HK-2 (cell line): ENCODE data around the gene NOX3.

Source experiments
- DNase-seq: peaks from one replicate; pipeline ENCODE4 v3.0.0-alpha.2; 2018; ENCODE audit not compliant: unreplicated experiment

Gene NOX3

DNA sequence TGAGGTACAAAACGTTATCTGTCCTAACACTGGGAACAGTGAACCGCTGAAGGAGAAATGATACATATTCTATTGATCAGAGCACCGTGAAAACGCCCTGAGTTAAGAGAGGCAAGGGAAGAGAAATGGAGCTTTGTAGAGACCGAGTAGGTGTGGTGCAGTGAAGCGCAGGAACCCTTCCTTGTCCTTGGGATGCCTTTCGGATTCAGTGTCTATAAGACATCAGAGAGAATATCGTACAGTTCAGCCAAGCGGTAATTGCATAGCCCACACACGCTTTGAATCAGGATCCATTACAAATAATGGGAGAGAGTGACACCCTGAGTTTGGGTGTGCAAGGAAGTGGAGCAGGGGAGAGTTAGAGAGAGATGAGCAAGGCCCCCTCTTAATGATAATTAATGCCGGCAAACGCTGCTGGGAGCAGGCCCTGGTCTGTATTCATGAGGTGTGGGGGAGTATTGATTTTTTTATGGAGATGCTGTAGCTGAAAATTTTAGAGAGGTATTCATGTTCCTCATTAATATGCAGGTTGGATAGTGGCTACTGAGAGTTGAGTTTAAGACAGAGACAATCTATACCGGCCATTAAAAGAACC lies 20.7 kb downstream of the NOX3 start:
- no peak for DNase-seq

DNA sequence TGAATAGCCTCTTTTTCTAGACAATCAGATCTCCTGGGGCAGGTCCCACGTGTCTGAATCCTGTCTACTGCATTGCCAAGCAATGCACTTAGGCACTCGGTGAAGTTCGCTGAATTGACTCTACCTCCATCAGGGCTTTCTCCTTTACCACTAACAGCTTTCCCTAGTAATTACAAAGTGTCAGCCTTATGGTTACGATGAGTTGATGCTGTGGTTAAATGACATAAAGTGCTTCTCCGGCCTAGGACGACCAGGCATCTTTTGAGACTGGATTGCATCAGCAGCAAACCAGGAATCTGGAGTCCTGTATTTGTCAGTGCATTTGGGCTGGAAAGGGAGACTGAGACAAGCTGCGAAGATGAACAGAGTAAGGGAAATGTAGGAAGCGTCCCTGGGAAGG lies 21.5 kb downstream of the NOX3 start:
- no peak for DNase-seq

DNA sequence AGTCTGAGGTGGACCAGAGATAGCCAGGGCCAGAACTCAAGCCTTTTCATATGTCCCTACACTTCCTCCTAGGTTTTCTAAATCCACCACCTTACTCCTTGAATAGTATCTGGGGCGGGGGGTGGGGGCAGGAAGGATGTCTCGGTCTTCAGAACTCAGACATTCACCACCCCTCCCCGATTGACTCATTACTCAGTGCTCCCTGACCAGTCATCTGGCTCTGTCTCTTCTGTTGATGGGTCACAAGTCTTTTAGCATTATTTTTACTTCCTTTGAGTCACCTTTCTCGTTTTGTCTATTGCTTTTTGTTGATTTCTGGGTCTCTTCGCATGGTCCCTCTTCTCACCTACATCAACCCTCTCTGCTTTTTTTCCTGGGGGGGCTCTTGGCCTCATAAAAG lies 23.3 kb downstream of the NOX3 start:
- peak; percentile 5 for DNase-seq

DNA sequence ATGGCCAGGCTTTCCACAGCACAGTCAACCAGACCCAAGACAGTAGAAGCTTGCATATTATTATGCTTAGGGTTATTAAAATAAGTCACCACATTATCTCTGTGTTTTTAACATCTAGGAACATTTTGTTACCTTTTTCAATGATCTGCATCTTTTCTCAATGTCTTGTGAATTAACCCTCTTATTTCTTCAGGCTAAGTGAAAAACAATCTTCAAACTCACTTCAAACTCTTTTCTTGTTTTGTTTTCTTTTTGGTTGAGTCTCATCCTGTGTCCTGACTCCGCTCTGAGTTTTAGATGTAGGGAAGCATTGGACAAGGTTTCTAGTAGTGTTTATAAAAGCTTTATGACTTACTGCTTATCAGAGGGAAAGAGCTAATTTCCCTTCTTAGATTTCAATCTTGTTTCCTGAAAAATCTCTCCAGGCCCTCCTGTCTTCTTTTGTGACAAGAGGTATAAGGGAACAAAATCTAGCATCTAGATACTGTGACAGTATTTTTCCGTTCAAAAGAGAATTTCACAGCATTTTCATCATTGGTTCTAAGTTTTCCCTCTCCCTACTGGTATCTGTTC lies 26.2 kb downstream of the NOX3 start:
- DNase-seq, result no peak

DNA sequence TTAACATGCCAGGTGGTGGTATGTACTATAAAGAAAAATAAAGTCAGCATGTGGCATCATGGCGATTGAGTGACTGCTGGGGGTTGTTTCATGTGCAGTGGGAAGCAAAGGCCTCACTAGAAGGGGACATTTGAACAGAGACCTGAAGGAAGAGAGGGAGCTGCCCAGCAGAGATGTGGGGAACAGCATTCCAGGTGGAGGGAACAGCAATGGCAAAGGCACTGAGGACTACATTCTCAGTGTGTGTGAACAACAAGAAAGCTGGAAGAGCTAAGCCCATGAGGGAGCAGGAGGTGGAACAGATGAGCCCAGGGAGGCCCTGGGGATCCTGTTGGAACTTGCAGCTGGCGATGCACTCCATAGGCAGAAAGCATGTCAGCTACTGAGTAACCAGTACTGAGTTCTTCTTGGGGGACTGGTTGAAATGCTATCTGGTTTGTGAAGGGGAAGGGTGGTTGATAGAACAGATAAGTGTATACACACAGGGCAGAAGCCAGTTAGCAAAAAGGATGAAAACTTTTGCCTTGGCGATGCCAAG lies 29.2 kb downstream of the NOX3 start:
- no peak for DNase-seq

DNA sequence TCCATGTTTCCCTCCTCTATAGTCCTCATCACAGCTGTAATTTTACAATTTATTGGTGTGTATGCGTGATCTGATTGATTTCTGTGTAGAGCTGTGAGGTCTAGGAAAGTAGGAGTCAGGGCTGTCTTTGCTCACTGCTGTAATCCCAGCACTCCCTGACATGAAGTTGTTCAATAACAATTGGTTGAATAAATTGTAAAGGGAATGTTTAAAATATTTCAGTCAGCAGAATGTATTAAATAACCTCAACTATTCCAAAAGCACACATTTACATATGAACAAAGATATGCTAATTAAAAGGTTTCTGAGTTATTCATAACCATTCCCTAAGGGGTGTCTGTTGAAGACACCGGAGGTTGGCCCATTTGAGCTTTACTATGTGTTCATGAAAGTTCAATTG lies 31.5 kb downstream of the NOX3 start:
- no peak for DNase-seq

DNA sequence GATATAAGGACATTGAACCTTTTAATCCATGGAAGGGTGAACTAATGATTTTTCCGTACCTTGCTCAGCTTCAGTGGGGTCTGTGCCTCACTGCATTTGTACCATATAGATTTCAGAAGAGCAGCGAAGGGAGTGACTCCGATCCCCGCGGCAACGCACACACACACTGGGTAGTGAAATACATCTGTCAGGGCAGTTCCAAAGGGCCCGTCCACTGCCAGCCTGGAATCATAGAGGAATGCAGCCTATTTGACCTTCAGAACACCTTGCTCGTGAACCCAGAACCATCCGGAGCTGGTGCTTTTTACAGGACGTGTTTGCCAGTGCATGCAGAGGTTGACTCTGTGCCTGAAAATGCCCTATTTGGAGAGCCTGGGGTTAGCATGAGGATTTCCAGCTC lies 33.0 kb downstream of the NOX3 start:
- DNase-seq, result no peak

DNA sequence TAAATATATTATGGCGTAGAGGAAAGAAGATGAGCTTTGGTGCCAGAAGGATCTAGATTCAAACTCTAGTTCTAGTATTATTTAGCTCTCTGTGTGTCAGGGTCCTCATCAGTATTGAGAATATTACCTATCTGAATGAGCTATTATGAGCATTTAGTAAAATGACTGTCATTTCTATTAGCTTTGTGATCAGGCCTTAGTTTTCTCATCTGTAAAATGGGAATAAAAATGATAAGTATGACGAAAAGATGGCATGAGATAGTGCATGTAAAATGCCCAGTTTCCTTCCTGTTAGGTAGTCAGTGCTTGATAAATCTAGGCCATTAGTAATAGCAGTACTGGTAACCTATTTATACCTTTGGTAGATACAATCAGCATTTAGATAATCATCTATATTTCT lies 35.1 kb downstream of the NOX3 start:
- no peak for DNase-seq

DNA sequence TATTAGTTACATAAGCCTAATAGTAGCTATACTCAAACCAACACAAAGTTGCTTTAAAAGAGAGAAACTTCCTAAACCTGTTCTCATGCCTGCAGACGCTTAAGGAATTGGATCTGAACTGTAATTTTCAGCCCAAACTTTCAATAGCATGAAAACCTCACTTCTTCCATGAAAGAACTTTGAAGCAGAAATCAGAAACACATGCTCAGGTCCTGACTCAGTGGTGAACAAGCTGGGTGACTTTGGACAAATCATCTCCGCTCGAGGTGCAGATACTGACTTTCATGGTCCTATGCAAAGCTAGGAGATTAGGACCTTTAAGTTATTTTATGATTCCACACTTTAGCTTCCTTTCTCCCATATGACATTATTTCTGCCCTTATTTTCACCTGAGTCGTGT lies 36.5 kb downstream of the NOX3 start:
- DNase-seq, result no peak

DNA sequence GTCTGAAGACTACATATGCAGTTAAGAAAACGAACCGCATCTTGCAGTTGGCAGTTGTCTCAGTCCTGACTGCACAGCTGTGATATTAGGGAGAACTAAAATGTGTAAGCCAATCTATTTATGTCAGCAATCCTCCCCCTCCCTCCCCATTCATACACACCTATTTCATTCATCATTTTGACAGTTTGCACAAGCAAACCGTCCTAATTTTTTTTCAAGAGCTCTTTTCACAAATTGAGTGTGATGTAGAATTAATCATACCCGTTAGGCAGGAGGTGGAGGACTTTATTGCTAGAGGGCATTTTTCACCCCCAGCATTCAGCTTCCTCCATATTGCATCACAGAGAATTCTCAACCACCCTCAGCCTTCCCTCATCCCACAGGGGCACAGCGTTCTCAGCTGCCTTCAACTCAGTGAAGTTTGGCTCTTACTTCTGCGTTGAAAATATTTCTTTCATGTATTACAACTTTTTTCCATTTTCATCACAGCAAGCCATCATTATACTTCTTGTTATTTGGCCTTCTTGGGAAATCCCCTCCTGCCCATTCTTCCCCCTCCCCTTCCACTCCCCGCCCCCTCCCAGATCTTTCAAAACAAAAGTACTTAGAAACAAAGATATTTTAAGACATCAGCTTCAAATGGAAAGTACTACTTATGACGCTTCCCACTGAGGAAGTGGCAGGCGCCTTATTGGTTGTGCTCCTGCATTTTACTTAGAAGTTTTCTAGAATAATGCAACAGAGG lies 37.5 kb downstream of the NOX3 start:
- no peak for DNase-seq

DNA sequence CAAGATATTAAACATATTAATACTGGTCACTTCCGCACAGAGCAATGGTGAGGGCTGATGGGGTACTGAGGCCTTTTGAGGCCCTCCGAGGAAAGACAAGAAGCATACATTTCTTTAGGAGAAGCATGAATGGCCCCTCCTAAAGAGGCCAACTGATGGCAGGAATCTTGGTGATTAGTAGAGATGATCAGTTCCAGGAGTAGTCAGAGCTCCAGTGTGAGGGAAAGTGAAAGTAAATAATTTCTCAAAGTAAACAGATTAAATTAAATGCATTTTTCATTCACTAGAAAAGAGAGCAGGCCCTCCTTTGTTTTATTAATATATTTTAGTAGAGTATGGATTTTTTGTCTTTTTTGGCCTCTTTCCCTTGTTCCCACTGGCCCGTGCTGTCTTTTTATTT lies 38.2 kb downstream of the NOX3 start:
- DNase-seq, result no peak

DNA sequence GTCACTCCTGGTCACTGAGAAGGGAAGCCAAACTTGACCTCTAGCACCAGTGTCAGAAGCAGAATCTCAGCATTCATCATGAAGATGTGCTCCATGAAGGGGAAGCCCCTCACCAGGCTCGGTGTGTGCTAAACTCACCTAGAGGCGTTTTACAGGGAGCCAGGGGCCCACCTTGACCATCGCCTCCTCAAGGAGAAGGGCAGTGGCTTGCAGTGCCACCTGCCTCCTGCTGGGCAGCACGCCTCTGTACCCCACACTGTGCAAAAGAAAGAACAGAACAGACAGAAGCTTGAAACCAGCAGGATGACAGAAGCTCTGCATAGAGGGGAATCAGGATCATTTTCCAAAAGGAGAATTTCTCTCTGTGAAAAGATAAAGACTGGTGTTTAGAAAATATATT lies 39.7 kb downstream of the NOX3 start:
- DNase-seq, result no peak

DNA sequence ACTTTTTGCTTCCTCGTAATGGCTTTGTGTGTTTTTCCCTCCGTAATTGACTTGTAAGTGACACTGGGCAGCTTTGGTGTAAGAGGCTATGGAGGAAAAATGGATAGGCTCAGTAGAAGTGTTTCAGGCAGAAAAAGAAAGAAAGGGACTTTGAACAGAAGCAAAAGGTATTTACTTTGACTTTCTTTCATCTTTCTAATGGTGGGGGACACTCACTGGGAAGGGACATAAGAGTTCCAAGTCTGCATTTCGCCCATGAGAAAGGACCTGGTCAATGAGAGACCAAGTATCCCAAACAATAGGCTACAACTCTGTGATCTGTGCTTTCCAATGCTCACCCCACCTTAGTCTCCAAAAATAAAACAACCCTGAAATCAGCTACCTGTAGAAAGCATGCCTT lies 41.6 kb downstream of the NOX3 start:
- no peak for DNase-seq

DNA sequence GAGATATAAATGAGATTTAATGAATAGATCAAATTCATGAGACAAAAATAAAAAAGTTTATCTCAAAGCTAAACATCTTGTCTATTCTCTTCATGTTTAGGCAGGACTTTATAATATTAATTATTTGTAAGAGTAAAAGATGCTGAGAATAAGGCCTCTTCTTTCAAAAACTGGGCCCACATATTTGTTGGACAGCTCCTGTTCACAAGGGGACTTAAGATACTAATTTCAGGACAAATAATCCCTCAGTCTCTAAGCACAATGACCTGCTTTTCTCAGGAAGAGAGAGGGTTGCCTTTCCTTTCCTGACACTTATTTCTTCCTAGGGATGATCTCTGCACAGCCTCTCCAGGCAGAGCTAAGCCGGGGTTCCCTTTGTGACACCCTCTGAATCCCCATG lies 43.3 kb downstream of the NOX3 start:
- no peak for DNase-seq

DNA sequence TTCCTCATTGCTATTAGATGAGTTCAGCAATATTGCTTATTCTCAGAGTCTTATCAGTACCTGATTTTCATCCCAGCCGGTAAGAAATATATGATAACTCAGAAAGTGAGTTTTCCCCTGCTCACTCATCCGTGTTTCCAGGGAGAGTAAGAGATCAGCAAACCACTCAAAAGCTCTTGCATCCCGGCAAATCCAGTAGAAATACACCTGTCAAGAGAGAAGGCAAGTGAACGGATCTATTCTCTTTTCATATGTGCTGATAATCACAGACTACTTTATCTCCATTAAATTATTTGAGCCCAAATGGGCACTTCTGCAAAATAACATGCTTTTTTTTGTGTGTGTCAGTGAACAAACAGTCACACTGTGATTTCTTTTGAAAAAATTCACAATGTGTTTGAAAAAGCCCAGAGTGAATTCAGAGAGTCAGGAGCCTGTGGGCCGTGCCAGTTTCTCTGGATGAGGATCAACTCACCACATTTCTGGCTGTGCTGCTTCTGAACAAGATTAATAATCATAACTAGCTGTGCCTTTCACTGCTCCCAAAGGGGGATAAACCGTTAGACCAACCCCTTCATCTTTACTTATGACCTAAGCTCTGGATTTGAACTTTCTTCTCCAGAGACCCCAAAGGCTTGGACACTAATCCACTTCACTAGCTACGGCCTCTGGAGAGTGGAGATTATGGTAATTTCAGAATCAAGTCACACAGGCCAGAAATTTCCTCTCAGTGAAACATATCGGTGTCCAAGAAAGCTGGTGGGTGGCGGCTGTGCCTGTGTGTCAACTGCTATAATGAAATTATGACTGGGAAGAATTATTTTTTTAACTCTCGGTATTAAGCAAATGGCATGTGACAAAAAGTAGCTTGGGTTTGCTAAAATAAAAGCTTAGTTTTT lies 44.2 kb downstream of the NOX3 start:
- DNase-seq, result no peak

DNA sequence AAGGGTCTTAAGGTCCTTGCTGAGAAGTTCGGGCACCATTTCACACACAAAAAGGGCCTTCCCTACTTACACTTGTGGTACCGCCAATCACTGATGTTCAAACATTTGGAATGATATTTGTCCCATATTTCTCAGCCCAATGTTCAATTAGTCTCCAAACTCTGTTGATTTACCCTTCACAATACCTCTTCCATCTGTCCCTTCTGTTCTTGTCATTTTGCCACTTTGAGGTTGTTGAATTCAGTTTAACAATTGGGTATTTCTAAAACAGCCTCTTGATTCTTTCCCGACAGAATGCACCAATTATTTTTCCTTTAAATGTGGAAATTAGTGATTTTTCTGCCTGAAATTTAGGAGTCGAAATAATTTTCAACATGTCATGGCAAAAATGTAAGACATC lies 46.2 kb downstream of the NOX3 start:
- DNase-seq, result no peak

DNA sequence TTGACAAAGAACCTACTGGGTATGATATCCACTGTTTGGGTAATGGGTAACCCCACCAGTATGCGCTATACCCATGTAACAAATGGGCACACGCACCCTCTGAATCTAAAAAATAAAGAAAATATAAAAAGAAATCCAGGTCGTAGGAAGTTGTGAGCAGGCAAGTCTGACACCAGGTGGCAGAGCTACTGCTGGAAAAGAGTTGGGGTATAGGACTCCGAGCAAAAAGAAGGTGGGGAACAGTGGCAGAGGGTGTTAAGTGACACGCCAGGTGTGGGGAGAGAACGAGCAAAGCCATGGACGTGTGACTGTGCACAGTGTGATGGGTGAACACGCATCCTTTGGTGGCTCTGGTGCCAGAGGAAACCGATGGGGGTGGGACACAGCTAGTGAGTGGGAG lies 46.7 kb downstream of the NOX3 start:
- no peak for DNase-seq

DNA sequence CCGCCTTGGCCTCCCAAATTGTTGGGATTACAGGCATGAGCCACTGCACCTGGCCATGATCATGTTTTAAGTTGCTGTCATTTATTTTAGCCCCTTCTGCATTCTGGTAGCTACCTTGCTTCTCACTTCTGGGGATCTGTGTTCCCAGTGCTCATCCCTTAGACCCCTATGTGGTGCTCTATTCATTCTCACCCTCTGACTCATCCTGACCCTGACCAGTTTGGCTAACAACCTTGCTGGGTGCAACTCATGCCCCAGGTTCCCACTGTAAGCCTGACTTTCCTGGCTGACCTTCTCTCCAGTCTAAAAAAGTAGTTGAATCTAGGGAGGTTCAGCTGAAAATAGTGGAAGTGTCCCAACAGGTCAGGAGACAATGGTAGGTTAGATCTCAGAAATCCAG lies 47.4 kb downstream of the NOX3 start:
- DNase-seq, result no peak

DNA sequence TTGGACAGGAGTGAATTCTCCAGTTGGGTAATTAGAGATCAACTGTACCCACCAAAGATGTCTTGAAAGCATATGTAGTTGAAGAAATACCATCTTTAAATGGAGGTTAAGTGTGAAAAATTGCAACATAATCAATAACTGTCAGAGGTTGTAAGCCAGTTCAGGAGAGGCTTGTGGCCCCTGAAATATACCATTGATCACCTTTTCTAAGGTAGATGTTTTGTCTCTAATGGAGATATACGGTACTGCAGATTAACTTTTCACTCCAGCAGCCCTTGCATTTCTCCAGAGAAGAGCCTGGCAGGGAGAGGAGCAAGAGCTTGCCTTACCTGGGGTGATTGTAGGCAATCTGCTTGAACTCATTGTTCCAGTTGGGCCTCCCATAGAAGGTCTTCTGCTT lies 48.8 kb downstream of the NOX3 start:
- DNase-seq, result no peak

DNA sequence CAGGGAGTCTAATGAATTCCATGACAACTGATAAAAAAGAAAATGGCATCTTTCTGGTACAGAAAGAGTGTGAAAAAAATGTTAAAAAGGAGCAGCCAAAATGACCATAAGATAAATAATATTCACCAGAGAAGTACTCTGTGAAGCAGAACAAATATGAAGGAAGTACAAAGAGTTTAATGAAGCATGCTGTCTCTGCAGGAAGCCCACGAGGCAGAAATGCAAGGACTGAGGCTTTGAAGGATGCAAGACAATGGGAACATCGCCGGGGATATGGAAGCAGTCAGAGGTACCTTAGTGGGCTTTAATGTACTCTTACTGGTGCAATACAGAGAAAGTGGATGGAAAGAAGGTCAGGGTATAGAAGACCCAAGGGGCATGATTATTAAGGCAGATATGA lies 50.7 kb downstream of the NOX3 start:
- DNase-seq, result no peak

DNA sequence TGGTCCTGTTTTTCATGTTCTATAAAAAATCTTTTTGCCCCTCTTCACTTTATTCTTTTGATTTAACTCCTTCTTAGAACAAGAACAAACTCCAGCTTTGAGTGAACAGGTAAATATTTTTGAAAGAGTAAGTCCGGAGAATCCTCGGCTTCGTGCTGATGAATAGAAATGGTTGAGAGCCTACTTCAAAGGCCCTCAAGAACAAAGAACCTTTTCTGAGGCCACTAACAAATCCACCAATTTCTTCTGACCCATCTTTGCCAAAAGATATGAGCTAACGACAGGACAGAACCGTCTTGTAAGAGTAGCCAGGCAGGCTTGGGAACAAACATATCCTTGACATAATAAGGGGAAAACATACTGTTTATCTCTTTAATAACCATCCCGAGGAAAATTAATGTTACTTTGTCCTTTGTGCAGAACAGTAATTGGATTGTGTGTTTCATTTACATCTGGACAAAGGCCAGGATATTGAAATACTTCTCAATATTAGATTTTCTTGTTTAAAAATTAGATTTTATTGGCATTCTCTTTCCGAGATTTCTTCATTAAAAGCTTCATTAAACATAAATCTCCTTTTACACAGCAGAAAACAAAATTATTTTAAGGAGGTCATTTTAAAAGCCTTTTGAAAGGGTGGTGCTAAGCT lies 52.9 kb downstream of the NOX3 start:
- DNase-seq, result no peak

DNA sequence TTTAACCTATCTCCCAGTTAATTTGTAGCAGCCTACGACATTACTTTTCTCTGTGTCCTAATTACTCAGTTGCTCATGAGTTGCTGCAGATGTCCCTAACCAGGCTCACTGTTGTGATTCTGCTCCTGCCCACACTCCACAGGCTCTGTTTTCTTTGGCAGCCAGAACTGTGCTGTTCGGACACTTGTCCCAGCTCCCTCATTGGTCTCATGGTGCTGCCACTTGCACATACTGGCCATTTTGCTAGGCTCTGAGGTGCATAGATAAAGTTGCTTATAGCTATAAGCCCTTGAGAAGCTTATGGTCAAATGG lies 55.0 kb downstream of the NOX3 start:
- DNase-seq, result no peak
